A549 (cell line): ENCODE data around the gene APMAP. TPM values are rescaled to one million over a fixed set of nuclear protein-coding genes. Genes with fewer than 3 reads are reported as not detected.
A peak's percentile ranks its signal among the peaks of the same experiment; 100 is the strongest.

Experiments
- ATAC-seq, 2 experiments: fragments of 200-7000 bp in 1 of 2; fragments of >200 bp in 1 of 2; cut with Nextera tagmentation in 1 of 2; cut with Tn5 transposase in 1 of 2; 3 replicates each; pipeline versions ENCODE4 v1.8.0 to v1.9.1; 2018 to 2020; ENCODE audit warnings: mild to moderate bottlenecking in 1 of 2, moderate library complexity in 1 of 2
- CTCF ChIA-PET: fragments of 300-600 bp; sonication (Branson Sonifier 250); formaldehyde crosslinking; extraction: SDS; loops from one replicate; lab custom pipeline; 2021; ENCODE audit warnings: antibody characterized with exemption, inconsistent platforms; lab: Yijun Ruan, JAX
- POLR2A ChIA-PET: fragments of 350-600 bp; formaldehyde crosslinking; extraction: SDS; loops from one replicate; lab custom pipeline; 2021; ENCODE audit warnings: antibody characterized with exemption, inconsistent platforms; lab: Yijun Ruan, JAX
- DNase-seq, 2 experiments: peaks; one replicate each; pipeline versions ENCODE4 v3.0.0 to v3.0.0-alpha.2; 2011 to 2016; ENCODE audit warnings: low read depth in 1 of 2, low spot score in 1 of 2
- FAIRE-seq: peaks from 2 replicates; lab custom pipeline; 2011; peaks lifted over from hg19 to GRCh38; lab: Jason Lieb, UNC
- H3K27ac ChIP-seq, 2 experiments: fragments of >200 bp; sonication (Bioruptor Twin); formaldehyde crosslinking; 3 replicates each; pipeline ENCODE4 v1.5.1; 2016 to 2017
- H3K4me1 ChIP-seq: fragments of >200 bp; sonication (Bioruptor Twin); formaldehyde crosslinking; 3 replicates; pipeline ENCODE4 v1.6.1; 2016
- H3K4me2 ChIP-seq: fragments of >200 bp; sonication (Bioruptor Twin); formaldehyde crosslinking; 3 replicates; pipeline ENCODE4 v1.6.1; 2016
- H3K4me3 ChIP-seq: fragments of >200 bp; sonication (Bioruptor Twin); formaldehyde crosslinking; 3 replicates; pipeline ENCODE4 v1.5.1; 2016
- H3K9me3 ChIP-seq: fragments of >200 bp; sonication (Bioruptor Twin); formaldehyde crosslinking; 3 replicates; pipeline ENCODE4 v1.6.1; 2016
- ATOH8 ChIP-seq: fragments of 250-450 bp; sonication (Bioruptor Pico); IDR thresholded peaks from 2 replicates; pipeline ENCODE4 v1.5.0; 2020; ENCODE audit warnings: low read depth, mild to moderate bottlenecking, moderate library complexity
- BCL3 ChIP-seq: fragments of >200 bp; sonication (Bioruptor Twin); formaldehyde crosslinking; IDR thresholded peaks from 3 replicates; pipeline ENCODE4 v1.6.1; 2016
- CBX2 ChIP-seq: fragments of 200-600 bp; sonication (generic); IDR thresholded peaks from 2 replicates; pipeline ENCODE4 v1.6.1; 2016; ENCODE audit warnings: low read depth, mild to moderate bottlenecking, borderline replicate concordance
- CHD2 ChIP-seq: fragments of 150-350 bp; IDR thresholded peaks from 2 replicates; pipeline ENCODE4 v1.6.1; 2014; ENCODE audit warnings: low read length; ENCODE audit not compliant: partially characterized antibody
- CTCF ChIP-seq: fragments of >200 bp; sonication (Bioruptor Twin); formaldehyde crosslinking; IDR thresholded peaks from 3 replicates; pipeline ENCODE4 v1.5.1; 2016
- EHF ChIP-seq: fragments of 250-450 bp; sonication (Bioruptor Pico); IDR thresholded peaks from 2 replicates; pipeline ENCODE4 v1.5.0; 2020; ENCODE audit warnings: mild to moderate bottlenecking
- EHMT2 ChIP-seq: fragments of 200-600 bp; sonication (generic); IDR thresholded peaks from 2 replicates; pipeline ENCODE4 v1.6.1; 2016; ENCODE audit warnings: antibody characterized with exemption, low read depth, mild to moderate bottlenecking, moderate library complexity
- EP300 ChIP-seq, 2 experiments: fragments of >200 bp; sonication (Bioruptor Twin); formaldehyde crosslinking; IDR thresholded peaks; 2 replicates in 1 of 2; 3 replicates in 1 of 2; pipeline ENCODE4 v1.6.1; 2016 to 2017
- ESRRA ChIP-seq: fragments of 150-350 bp; IDR thresholded peaks from 2 replicates; pipeline ENCODE4 v1.6.1; 2014; ENCODE audit warnings: mild to moderate bottlenecking, low read length, borderline replicate concordance
- FOSL2 ChIP-seq, 2 experiments: fragments of 450-650 bp in 1 of 2; fragments of >200 bp in 1 of 2; sonication (Bioruptor Twin) in 1 of 2; formaldehyde crosslinking; IDR thresholded peaks; 2 replicates each; pipeline versions ENCODE4 v1.5.0 to v1.6.1; 2016 to 2020; ENCODE audit warnings: mild to moderate bottlenecking in 1 of 2, moderate library complexity in 1 of 2
- GATA3 ChIP-seq: IDR thresholded peaks from 2 replicates; pipeline ENCODE4 v1.6.1; 2012; ENCODE audit warnings: borderline replicate concordance
- HES2 ChIP-seq: fragments of >200 bp; sonication (Bioruptor Twin); formaldehyde crosslinking; IDR thresholded peaks from 2 replicates; pipeline ENCODE4 v1.6.1; 2016
- HOXB5 ChIP-seq: fragments of 250-450 bp; sonication (Bioruptor Pico); IDR thresholded peaks from 2 replicates; pipeline ENCODE4 v1.5.0; 2020; ENCODE audit warnings: mild to moderate bottlenecking, moderate library complexity
- JUNB ChIP-seq: fragments of >200 bp; sonication (Bioruptor Twin); formaldehyde crosslinking; IDR thresholded peaks from 2 replicates; pipeline ENCODE4 v1.6.1; 2016
- MAFK ChIP-seq: fragments of 450-650 bp; IDR thresholded peaks from 2 replicates; pipeline ENCODE4 v1.6.1; 2014; ENCODE audit not compliant: partially characterized antibody
- MAZ ChIP-seq: fragments of 150-350 bp; IDR thresholded peaks from 2 replicates; pipeline ENCODE4 v1.6.1; 2014; ENCODE audit warnings: antibody characterized with exemption, low read depth, low read length, borderline replicate concordance
- MYC ChIP-seq: IDR thresholded peaks from 2 replicates; pipeline ENCODE4 v1.6.1; 2012; ENCODE audit warnings: mild to moderate bottlenecking, inconsistent platforms, low read length, improper control_type of control experiment, borderline replicate concordance
- NPAS2 ChIP-seq: fragments of 250-450 bp; sonication (Bioruptor Pico); IDR thresholded peaks from 2 replicates; pipeline ENCODE4 v1.8.0; 2022; ENCODE audit warnings: mild to moderate bottlenecking, moderate library complexity, borderline replicate concordance
- NR3C1 ChIP-seq: fragments of >200 bp; sonication (Bioruptor Twin); formaldehyde crosslinking; IDR thresholded peaks from 3 replicates; pipeline ENCODE4 v1.6.1; 2017
- PBX3 ChIP-seq: IDR thresholded peaks from 2 replicates; pipeline ENCODE4 v1.6.1; 2012
- PHF8 ChIP-seq: fragments of 200-600 bp; sonication (generic); IDR thresholded peaks from 2 replicates; pipeline ENCODE4 v1.6.1; 2016; ENCODE audit warnings: low read depth, mild to moderate bottlenecking, antibody characterized with exemption, moderate library complexity, borderline replicate concordance
- POLR2AphosphoS2 ChIP-seq: conservative IDR thresholded peaks from 2 replicates; pipeline ENCODE4 v1.6.1; 2012; ENCODE audit warnings: low read length, improper control_type of control experiment, inconsistent platforms
- RARB ChIP-seq: fragments of 250-450 bp; sonication (Bioruptor Pico); IDR thresholded peaks from 2 replicates; pipeline ENCODE4 v1.8.0; 2021; ENCODE audit warnings: mild to moderate bottlenecking, moderate library complexity
- RFX5 ChIP-seq: fragments of 450-650 bp; IDR thresholded peaks from 2 replicates; pipeline ENCODE4 v1.7.1; 2014; ENCODE audit warnings: antibody characterized with exemption, mild to moderate bottlenecking, moderate library complexity
- RNF2 ChIP-seq: fragments of 200-600 bp; sonication (generic); IDR thresholded peaks from 2 replicates; pipeline ENCODE4 v1.6.1; 2016; ENCODE audit warnings: low read depth, mild to moderate bottlenecking, antibody characterized with exemption, moderate library complexity, borderline replicate concordance
- SREBF2 ChIP-seq: fragments of 450-650 bp; IDR thresholded peaks from 2 replicates; pipeline ENCODE4 v1.6.1; 2014; ENCODE audit warnings: mild to moderate bottlenecking, moderate library complexity
- TP53 ChIP-seq: fragments of 250-450 bp; sonication (Bioruptor Pico); IDR thresholded peaks from 2 replicates; pipeline ENCODE4 v1.5.0; 2021; ENCODE audit warnings: mild to moderate bottlenecking, moderate library complexity
- ZFP36 ChIP-seq: fragments of 450-650 bp; IDR thresholded peaks from 2 replicates; pipeline ENCODE4 v1.6.1; 2014; ENCODE audit warnings: borderline replicate concordance; ENCODE audit not compliant: partially characterized antibody
- ZNF302 ChIP-seq: fragments of 250-450 bp; sonication (Bioruptor Pico); IDR thresholded peaks from 2 replicates; pipeline ENCODE4 v1.9.0; 2021; ENCODE audit warnings: inconsistent platforms, mild to moderate bottlenecking, moderate library complexity
- ZSCAN20 ChIP-seq: fragments of 250-450 bp; sonication (Bioruptor Pico); IDR thresholded peaks from 2 replicates; pipeline ENCODE4 v1.8.0; 2022; ENCODE audit warnings: mild to moderate bottlenecking, moderate library complexity
- WGBS: methylation state at CpG from one replicate; pipeline ENCODE4 v1.1.6; 2017; ENCODE audit errors: missing lambda C conversion rate; 5-methylcytosine and 5-hydroxymethylcytosine counted together
- polyA plus RNA-seq, 4 experiments: library from polyadenylated mRNA; depleted of rRNA in 3 of 4; stranded (reverse); fragments of >200 nt; fragmentation: RNase III in 1 of 4; extraction: RNeasy Plus Mini Kit Qiagen cat#74134 plus additional on column Dnase treatment in 1 of 4; gene quantifications; 2 replicates in 3 of 4; 3 replicates in 1 of 4; pipeline ENCODE4 v1.2.3, GENCODE V29; 2011 to 2017

The APMAP gene
- polyA plus RNA-seq, 2 of the 4 experiments (the other 2 are of a cell fraction): 113 to 141 TPM

- no peak for TF ChIP-seq ESRRA
- no peak for TF ChIP-seq RFX5
- TF ChIP-seq TP53 (CRISPR knock-in tag): no peak
- no peak for TF ChIP-seq BCL3
- peak; percentile 77; the same call in 1 of the 2 replicates for TF ChIP-seq PBX3
- TF ChIP-seq RNF2: no peak
- no peak for TF ChIP-seq GATA3
- no peak for TF ChIP-seq POLR2AphosphoS2
- no peak for TF ChIP-seq JUNB
- TF ChIP-seq EHMT2: no peak
- TF ChIP-seq MAZ: 0 out of 2 replicates have a peak, but pooled peaks have one; percentile 19
- no peak for TF ChIP-seq ZSCAN20 (CRISPR knock-in tag)
- TF ChIP-seq EP300 (IDR thresholded peaks at IDR 0.05): no peak
- no peak for TF ChIP-seq RARB (CRISPR knock-in tag)
- TF ChIP-seq MAFK: no peak
- TF ChIP-seq EHF (CRISPR knock-in tag): no peak
- TF ChIP-seq HES2: no peak
- no peak for TF ChIP-seq PHF8
- peak; percentile 100 for TF ChIP-seq HOXB5
- no peak for TF ChIP-seq MYC
- TF ChIP-seq CTCF: peak; percentile 96
- no peak for TF ChIP-seq CHD2
- TF ChIP-seq FOSL2 (IDR thresholded peaks at IDR 0.05): no peak
- no peak for TF ChIP-seq FOSL2 (CRISPR knock-in tag; IDR thresholded peaks at IDR 0.05)
- TF ChIP-seq SREBF2: no peak
Observed at GRCh38 chr20:24994470-24995368, 2.2 kb upstream of the APMAP start (continued).

- Histone ChIP-seq H3K4me2 (peak overlapping the region; percentile 76), H3K27ac (peak overlapping the region; percentile 86 to 95; a peak in 2 of 6 replicates), H3K9me3 (no peaks in the 10 kb centered on the region)
- FAIRE-seq: no peak
- CTCF ChIA-PET: interaction anchor here (0.6 to 9.1 kb wide), 74 partner anchors 11 to 1057 kb away, joined by 3 to 130 read pairs (median 5); partner anchors contain the start of genes ACSS1, ENTPD6, GINS1 and PYGB
- TF ChIP-seq NPAS2 (CRISPR knock-in tag) (no peak), PHF8 (no peak), SREBF2 (no peak), RFX5 (no peak), ZFP36 (no peak), ZNF302 (CRISPR knock-in tag) (no peak), MAZ (no peak), NR3C1 (no peak), CBX2 (no peak), ATOH8 (CRISPR knock-in tag) (no peak), EP300 (IDR thresholded peaks at IDR 0.05) (no peak), JUNB (no peak), PBX3 (no peak), HOXB5 (no peak), HES2 (no peak)
- TF ChIP-seq, all 56 proteins: peak for 0
- DNase-seq (no peak), ATAC-seq (no peak)
- Histone ChIP-seq H3K4me1 (peaks cover 40% of the 10 kb centered on the region), H3K4me3 (no peak overlapping the region)
- POLR2A ChIA-PET: interaction anchor here (0.9 to 2.2 kb wide), 3 partner anchors 71 to 404 kb away, joined by 3 to 7 read pairs (median 3); no protein-coding TSS in a partner anchor
- 38% methylated on average over 1 of the region's 1 CpG for WGBS
Observed at GRCh38 chr20:24994186-24994465, 1.6 kb upstream of the APMAP start.
